Stomach (tissue), 9 donors: Measurements from ENCODE around the gene NRDE2. TPM values are rescaled to one million over a fixed set of nuclear protein-coding genes. Genes with fewer than 3 reads are reported as not detected.

Source experiments
- DNase-seq, 2 donors: peaks; one replicate each; pipeline versions ENCODE4 v3.0.0 to v3.0.0-alpha.2; 2013 to 2019
- H3K27ac ChIP-seq, 5 donors: fragments of 200-600 bp in 4 of 5; sonication (generic) in 4 of 5; one replicate each; pipeline ENCODE4 v1.5.1; 2013 to 2019; ENCODE audit warnings: mild to moderate bottlenecking in 1 of 5, moderate library complexity in 1 of 5
- H3K27me3 ChIP-seq, 3 donors: fragments of 200-600 bp; sonication (generic); one replicate each; pipeline ENCODE4 v1.5.1; 2017 to 2019; ENCODE audit warnings: mixed run types in 1 of 3
- H3K36me3 ChIP-seq, 4 donors: fragments of 200-600 bp; sonication (generic); 1 replicate in 3 of 4; 2 replicates in 1 of 4; pipeline ENCODE4 v1.5.1; 2016 to 2019
- H3K4me1 ChIP-seq, 4 donors: fragments of 200-600 bp; sonication (generic); one replicate each; pipeline ENCODE4 v1.5.1; 2016 to 2019
- H3K4me3 ChIP-seq, 4 donors: fragments of 200-600 bp; sonication (generic) in 3 of 4; one replicate each; pipeline ENCODE4 v1.5.1; 2016 to 2019; ENCODE audit warnings: mild to moderate bottlenecking in 1 of 4
- H3K9me3 ChIP-seq, 4 donors: fragments of 200-600 bp; sonication (generic); one replicate each; pipeline ENCODE4 v1.5.1; 2016 to 2019
- EP300 ChIP-seq: sonication (generic); formaldehyde crosslinking; IDR thresholded peaks from one replicate; pipeline ENCODE4 v1.6.1; 2017; ENCODE audit warnings: antibody characterized with exemption
- POLR2A ChIP-seq, 4 donors: fragments of 450-650 bp; IDR thresholded peaks; one replicate each; pipeline ENCODE4 v1.6.1; 2016; ENCODE audit warnings: antibody characterized with exemption in 4 of 4, control low read depth in 2 of 4, mild to moderate bottlenecking in 1 of 4, moderate library complexity in 1 of 4
- POLR2AphosphoS5 ChIP-seq, 3 donors: sonication (generic); formaldehyde crosslinking; IDR thresholded peaks; one replicate each; pipeline ENCODE4 v1.6.1; 2016; ENCODE audit warnings: antibody characterized with exemption in 3 of 3
- WGBS, 5 donors: extraction: QIAGEN DNeasy Blood & Tissue Kit in 3 of 5; methylation state at CpG; one replicate each; pipeline versions ENCODE4 v1.1.5 to v1.1.7; 2013 to 2018; 5-methylcytosine and 5-hydroxymethylcytosine counted together
- intact Hi-C: fragments of 100-400 bp; cut with DNase I; formaldehyde crosslinking; loops from one replicate; pipeline ENCODE4 v1.15.1; 2023; ENCODE audit warnings: low total_unique reads
- polyA plus RNA-seq, 3 donors: library from polyadenylated mRNA; stranded (reverse); fragments of 200-250 nt; gene quantifications; one replicate each; pipeline ENCODE4 v1.2.3, GENCODE V29; 2013
- total RNA-seq, 5 donors: library from RNA; depleted of rRNA; stranded (reverse); fragments of >200 nt; gene quantifications; one replicate each; pipeline versions ENCODE4 v1.1.0 to v1.2.3, GENCODE V29; 2014 to 2016
- TF ChIP-seq, protein P1 (sequence below), 7 experiments: fragments of 450-650 bp in 4 of 7; fragments of 200-600 bp in 3 of 7; sonication (generic) in 3 of 7; IDR thresholded peaks; one replicate each; pipeline ENCODE4 v1.5.1; 2016 to 2019; ENCODE audit warnings: antibody characterized with exemption in 7 of 7, control low read depth in 2 of 7, mild to moderate bottlenecking in 1 of 7
- donor health status: healthy with polysubstance abuse.
- donor health status: Bipolar disorder and iron deficiency.
- donor health status: healthy.

Gene NRDE2
- total and polyA plus RNA-seq, 8 donors: 5.7 to 34.8 (median 15.7) TPM

DNA sequence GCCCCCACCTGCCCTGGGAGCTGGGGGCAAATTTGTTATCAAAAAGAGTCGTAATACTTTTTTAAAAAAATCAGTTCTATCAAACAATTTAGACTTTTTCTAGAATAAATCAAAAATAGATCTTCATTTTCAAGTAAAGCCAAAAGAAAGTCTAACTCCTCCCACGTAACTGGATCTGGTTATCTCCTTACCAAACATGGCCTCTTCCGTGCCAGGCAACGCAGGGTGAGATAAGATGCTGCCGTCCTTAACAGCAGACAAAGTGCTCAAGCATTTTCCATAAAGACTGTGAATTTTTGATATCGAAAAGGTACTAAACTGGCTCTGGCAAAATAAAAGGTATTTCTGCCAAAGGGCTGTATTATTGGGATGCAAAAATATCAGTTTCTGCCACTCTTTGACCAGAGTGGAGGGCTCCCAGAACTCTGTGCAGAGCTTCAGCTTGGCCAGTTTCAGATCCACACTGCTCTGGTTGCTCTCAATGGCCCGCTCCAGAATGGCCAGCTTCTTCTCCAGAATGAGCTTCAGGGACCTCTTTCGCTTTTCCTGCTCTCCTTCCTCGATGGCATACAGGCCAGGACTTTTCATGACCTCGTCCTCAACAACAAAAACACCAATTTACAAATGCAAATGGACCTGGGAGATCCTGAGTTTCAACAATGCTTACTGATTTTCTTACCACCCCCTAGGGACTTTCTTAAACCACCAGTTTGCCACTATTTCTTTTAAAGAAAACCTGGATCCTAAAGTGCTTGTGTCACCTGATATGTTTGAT, 29.0 kb downstream of the NRDE2 start:
- DNase-seq: peak in 1 of 2 donors; percentile 30
- Histone ChIP-seq H3K36me3 (peaks cover 11 to 68% (median 60%) of the 10 kb centered on the region in 4 donors), H3K27me3 (no peaks in the 10 kb centered on the region), H3K27ac (peak overlapping the region in 4 of 5 donors; percentile 13 to 81 (median 44)), H3K4me3 (no peak overlapping the region), H3K4me1 (peaks cover 16 to 48% (median 32%) of the 10 kb centered on the region in 4 donors), H3K9me3 (no peaks in the 10 kb centered on the region)
- WGBS, 5 donors: 43 to 67% (median 63%) methylated on average over 10 of the region's 10 CpGs
- intact Hi-C loops: no loop called here
- TF ChIP-seq POLR2A (IDR thresholded peaks at IDR 0.05) (no peak), EP300 (no peak), POLR2AphosphoS5 (IDR thresholded peaks at IDR 0.05) (no peak)
- TF ChIP-seq, protein P1, sequence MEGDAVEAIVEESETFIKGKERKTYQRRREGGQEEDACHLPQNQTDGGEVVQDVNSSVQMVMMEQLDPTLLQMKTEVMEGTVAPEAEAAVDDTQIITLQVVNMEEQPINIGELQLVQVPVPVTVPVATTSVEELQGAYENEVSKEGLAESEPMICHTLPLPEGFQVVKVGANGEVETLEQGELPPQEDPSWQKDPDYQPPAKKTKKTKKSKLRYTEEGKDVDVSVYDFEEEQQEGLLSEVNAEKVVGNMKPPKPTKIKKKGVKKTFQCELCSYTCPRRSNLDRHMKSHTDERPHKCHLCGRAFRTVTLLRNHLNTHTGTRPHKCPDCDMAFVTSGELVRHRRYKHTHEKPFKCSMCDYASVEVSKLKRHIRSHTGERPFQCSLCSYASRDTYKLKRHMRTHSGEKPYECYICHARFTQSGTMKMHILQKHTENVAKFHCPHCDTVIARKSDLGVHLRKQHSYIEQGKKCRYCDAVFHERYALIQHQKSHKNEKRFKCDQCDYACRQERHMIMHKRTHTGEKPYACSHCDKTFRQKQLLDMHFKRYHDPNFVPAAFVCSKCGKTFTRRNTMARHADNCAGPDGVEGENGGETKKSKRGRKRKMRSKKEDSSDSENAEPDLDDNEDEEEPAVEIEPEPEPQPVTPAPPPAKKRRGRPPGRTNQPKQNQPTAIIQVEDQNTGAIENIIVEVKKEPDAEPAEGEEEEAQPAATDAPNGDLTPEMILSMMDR (IDR thresholded peaks at IDR 0.05): no peak

DNA sequence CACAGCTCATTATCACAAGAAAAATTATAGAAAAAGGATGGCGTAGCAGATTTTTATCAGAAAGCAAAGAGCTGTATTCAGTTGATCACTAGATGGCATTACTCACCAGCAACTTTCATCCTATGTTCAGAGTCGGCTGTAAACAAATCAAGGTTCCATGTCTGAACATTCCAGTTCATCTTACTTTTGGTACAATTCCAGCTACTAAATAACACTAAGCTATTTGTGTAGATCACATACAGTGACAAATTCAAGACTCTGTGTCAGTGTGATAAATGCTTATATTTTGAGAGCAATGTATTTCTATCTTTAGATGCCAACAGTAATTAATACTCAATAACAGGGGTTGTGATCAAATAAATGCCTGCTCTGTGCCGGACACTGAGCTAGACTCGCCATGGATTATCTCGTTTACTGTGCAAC, 30.1 kb downstream of the NRDE2 start:
- WGBS, 5 donors: 21 to 37% (median 30%) methylated on average over 5 of the region's 5 CpGs
- peak overlapping the region; percentile 36 to 81 (median 58) for H3K27ac ChIP-seq
- peak in 1 of 2 donors; percentile 83 for DNase-seq
- H3K27me3 ChIP-seq: no peaks in the 10 kb centered on the region
- TF ChIP-seq POLR2A (IDR thresholded peaks at IDR 0.05): no peak
- TF ChIP-seq, protein P1 (IDR thresholded peaks at IDR 0.05): peak in 4 of 7 experiments; percentile 25 to 43 (median 37)
- TF ChIP-seq POLR2AphosphoS5 (IDR thresholded peaks at IDR 0.05): peak in 2 of 3 donors; percentile 3 to 35
- TF ChIP-seq EP300: no peak
- H3K9me3 ChIP-seq: no peaks in the 10 kb centered on the region
- H3K36me3 ChIP-seq: peaks cover 10 to 73% (median 64%) of the 10 kb centered on the region in 4 donors
- intact Hi-C loops: no loop called here
- no peak overlapping the region for H3K4me3 ChIP-seq
- peaks cover 16 to 53% (median 32%) of the 10 kb centered on the region in 4 donors for H3K4me1 ChIP-seq

DNA sequence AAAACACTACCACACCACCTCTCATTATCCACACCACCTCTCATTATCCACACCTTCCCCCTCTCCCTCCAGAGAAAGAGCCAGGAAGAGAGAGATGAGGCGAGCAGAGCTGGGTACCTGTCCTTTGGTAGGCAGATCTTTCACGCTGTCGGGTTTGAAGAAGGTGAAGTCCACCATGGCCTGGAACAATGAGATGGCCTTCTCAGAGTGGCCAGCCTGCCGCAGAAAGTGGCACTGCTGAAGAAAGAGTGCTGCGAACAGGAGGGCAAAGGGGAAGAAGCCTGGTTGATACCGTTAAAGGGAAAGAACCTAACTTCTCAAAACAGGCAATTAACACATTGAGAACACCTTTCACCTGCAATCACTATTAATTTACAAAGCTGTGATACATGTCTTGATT, 30.6 kb downstream of the NRDE2 start:
- H3K9me3 ChIP-seq: no peaks in the 10 kb centered on the region
- H3K36me3 ChIP-seq: peaks cover 13 to 73% (median 65%) of the 10 kb centered on the region in 4 donors
- WGBS, 5 donors: 52 to 71% (median 66%) methylated on average over 6 of the region's 6 CpGs
- H3K4me3 ChIP-seq: no peak overlapping the region
- TF ChIP-seq, protein P1 (IDR thresholded peaks at IDR 0.05): no peak
- no peak for TF ChIP-seq POLR2A (IDR thresholded peaks at IDR 0.05)
- TF ChIP-seq POLR2AphosphoS5 (IDR thresholded peaks at IDR 0.05): no peak
- no peak for TF ChIP-seq EP300
- no peak for DNase-seq
- peaks cover 16 to 59% (median 32%) of the 10 kb centered on the region in 4 donors for H3K4me1 ChIP-seq
- no peaks in the 10 kb centered on the region for H3K27me3 ChIP-seq
- intact Hi-C loops: no loop called here
- peak overlapping the region in 4 of 5 donors; percentile 58 to 81 (median 66) for H3K27ac ChIP-seq

DNA sequence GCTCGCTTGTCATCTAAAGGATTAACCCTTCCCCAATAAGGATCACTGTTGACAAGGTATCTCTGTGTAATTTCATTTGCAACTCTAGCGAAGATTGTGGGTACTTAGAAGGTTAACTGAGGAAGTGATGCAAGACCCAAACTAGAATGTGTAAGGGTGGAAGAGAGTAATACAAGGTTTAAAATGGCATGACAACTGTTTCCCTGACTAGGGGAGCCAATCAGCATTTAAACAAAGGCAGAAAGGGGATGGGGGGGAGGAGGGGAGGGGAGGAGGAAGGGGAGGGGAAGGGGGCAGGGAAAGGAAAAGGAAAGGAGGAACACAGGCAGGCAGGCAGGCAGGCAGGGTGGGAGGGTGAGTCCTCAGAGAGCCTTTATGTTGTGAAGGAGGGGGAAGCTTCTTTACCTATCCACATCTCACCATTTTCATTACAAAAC, 31.1 kb downstream of the NRDE2 start:
- no peak for DNase-seq
- TF ChIP-seq, protein P1 (IDR thresholded peaks at IDR 0.05): no peak
- TF ChIP-seq POLR2AphosphoS5 (IDR thresholded peaks at IDR 0.05) (no peak), EP300 (no peak), POLR2A (IDR thresholded peaks at IDR 0.05) (no peak)
- H3K27me3 ChIP-seq: no peaks in the 10 kb centered on the region
- H3K4me1 ChIP-seq: peaks cover 16 to 64% (median 35%) of the 10 kb centered on the region in 4 donors
- H3K27ac ChIP-seq: peak overlapping the region in 4 of 5 donors; percentile 58 to 81 (median 66)
- WGBS, 5 donors: 71 to 95% (median 72%) methylated on average over 2 of the region's 2 CpGs
- H3K9me3 ChIP-seq: no peaks in the 10 kb centered on the region
- H3K36me3 ChIP-seq: peaks cover 13 to 73% (median 65%) of the 10 kb centered on the region in 4 donors
- intact Hi-C loops: no loop called here
- no peak overlapping the region for H3K4me3 ChIP-seq
